Activated naive CD8-positive, alpha-beta T cell (primary cell): ENCODE measurements around the gene CDA.

Experiments
- H3K27ac Mint-ChIP-seq: one replicate; pipeline ENCODE4 v1.8.0; 2021; ENCODE audit warnings: mixed read lengths
- H3K27me3 Mint-ChIP-seq: one replicate; pipeline ENCODE4 v1.8.0; 2021; ENCODE audit warnings: mixed read lengths
- H3K36me3 Mint-ChIP-seq: one replicate; pipeline ENCODE4 v1.8.0; 2021; ENCODE audit warnings: mixed read lengths
- H3K4me1 Mint-ChIP-seq: one replicate; pipeline ENCODE4 v1.8.0; 2021; ENCODE audit warnings: low read depth, mixed read lengths
- H3K4me3 Mint-ChIP-seq: one replicate; pipeline ENCODE4 v1.8.0; 2021; ENCODE audit warnings: mild to moderate bottlenecking, mixed read lengths
- H3K9me3 Mint-ChIP-seq: one replicate; pipeline ENCODE4 v1.8.0; 2021; ENCODE audit warnings: low read depth, mixed read lengths

CDA gene

DNA sequence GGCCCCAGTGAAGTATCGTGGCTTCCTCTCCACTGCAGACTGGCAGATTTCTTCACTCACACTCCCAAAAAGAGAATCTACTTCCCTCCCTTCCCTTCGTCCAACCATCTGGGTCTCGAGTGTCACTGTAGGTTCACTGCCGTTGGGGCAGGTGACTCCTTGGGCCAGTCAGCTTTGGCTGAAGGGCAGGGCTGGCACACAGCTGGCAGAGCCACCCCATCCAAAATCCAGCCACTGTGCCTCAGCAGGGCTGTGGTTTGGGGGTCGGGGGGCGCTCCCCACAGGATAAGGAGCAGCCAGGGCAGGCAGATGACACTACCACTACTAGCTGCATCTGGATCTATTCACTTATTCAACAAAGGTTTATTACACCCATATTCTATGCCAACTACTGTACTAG is 54.2 kb downstream of the CDA start:
- no peaks in the 10 kb centered on the region for H3K27me3 Mint-ChIP-seq
- H3K36me3 Mint-ChIP-seq = peaks cover 3% of the 10 kb centered on the region
- H3K27ac Mint-ChIP-seq = peak overlapping the region; percentile 46
- no peaks in the 10 kb centered on the region for H3K4me1 Mint-ChIP-seq
- no peaks in the 10 kb centered on the region for H3K9me3 Mint-ChIP-seq
- no peak overlapping the region for H3K4me3 Mint-ChIP-seq

DNA sequence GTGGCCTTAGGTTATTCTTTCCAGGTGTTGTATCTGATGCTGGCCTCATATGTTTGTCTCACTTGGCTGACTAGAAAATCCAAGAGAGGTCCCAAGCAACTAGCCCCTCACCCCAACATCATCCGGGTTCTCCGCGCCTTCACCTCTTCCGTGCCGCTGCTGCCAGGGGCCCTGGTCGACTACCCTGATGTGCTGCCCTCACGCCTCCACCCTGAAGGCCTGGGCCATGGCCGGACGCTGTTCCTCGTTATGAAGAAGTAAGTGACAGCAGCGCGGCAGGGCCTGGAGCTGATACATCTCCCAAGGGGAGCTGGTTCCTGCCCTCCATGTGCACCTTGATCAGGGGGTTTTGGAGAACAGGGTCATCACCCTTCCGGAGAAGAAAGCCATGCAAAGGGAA is 55.5 kb downstream of the CDA start:
- no peaks in the 10 kb centered on the region for H3K27me3 Mint-ChIP-seq
- H3K9me3 Mint-ChIP-seq = no peaks in the 10 kb centered on the region
- no peaks in the 10 kb centered on the region for H3K4me1 Mint-ChIP-seq
- peaks cover 3% of the 10 kb centered on the region for H3K36me3 Mint-ChIP-seq
- H3K27ac Mint-ChIP-seq = no peak overlapping the region
- H3K4me3 Mint-ChIP-seq = no peak overlapping the region

DNA sequence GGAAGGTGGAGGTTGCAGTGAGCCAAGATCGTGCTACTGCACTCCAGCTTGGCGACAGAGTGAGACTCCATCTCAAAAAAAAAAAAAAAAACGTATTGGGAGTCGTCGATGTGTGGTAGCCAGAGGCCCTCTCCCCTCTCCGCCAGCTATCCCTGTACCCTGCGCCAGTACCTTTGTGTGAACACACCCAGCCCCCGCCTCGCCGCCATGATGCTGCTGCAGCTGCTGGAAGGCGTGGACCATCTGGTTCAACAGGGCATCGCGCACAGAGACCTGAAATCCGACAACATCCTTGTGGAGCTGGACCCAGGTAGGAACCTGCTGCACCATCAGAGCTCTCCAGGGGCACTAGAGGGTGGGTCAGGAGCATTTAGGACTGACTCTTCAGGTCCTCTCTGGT is 56.5 kb downstream of the CDA start:
- Mint-ChIP-seq H3K4me3 (no peak overlapping the region), H3K27ac (no peak overlapping the region), H3K36me3 (no peaks in the 10 kb centered on the region), H3K9me3 (no peaks in the 10 kb centered on the region), H3K27me3 (no peaks in the 10 kb centered on the region), H3K4me1 (no peaks in the 10 kb centered on the region)

DNA sequence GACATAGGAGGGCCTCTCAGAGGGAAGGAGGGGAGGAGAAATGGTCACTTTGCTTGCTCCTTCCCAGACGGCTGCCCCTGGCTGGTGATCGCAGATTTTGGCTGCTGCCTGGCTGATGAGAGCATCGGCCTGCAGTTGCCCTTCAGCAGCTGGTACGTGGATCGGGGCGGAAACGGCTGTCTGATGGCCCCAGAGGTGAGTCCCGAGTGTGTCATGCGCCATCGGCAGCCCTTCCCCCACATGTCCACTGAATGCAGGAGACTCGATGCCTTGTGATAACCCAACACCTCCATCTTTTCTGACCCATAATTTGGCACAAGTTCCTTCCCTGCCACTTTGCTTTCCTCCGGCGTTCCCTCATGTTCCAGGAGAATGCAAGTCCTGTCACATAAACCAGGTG is 59.5 kb downstream of the CDA start:
- no peaks in the 10 kb centered on the region for H3K4me1 Mint-ChIP-seq
- H3K36me3 Mint-ChIP-seq = peaks cover 3% of the 10 kb centered on the region
- no peak overlapping the region for H3K4me3 Mint-ChIP-seq
- H3K27ac Mint-ChIP-seq = no peak overlapping the region
- no peaks in the 10 kb centered on the region for H3K9me3 Mint-ChIP-seq
- H3K27me3 Mint-ChIP-seq = no peaks in the 10 kb centered on the region

DNA sequence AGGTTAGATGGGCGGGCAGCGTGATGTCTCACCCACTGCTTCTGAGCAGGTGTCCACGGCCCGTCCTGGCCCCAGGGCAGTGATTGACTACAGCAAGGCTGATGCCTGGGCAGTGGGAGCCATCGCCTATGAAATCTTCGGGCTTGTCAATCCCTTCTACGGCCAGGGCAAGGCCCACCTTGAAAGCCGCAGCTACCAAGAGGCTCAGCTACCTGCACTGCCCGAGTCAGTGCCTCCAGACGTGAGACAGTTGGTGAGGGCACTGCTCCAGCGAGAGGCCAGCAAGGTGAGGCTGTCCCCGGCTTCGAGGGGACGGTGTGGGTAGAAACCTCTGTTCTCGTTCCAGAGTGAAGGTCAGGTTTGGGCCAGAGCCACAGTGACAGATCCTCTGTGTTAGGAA is 60.0 kb downstream of the CDA start:
- no peak overlapping the region for H3K27ac Mint-ChIP-seq
- no peak overlapping the region for H3K4me3 Mint-ChIP-seq
- H3K9me3 Mint-ChIP-seq = no peaks in the 10 kb centered on the region
- peaks cover 3% of the 10 kb centered on the region for H3K36me3 Mint-ChIP-seq
- no peaks in the 10 kb centered on the region for H3K4me1 Mint-ChIP-seq
- H3K27me3 Mint-ChIP-seq = no peaks in the 10 kb centered on the region

DNA sequence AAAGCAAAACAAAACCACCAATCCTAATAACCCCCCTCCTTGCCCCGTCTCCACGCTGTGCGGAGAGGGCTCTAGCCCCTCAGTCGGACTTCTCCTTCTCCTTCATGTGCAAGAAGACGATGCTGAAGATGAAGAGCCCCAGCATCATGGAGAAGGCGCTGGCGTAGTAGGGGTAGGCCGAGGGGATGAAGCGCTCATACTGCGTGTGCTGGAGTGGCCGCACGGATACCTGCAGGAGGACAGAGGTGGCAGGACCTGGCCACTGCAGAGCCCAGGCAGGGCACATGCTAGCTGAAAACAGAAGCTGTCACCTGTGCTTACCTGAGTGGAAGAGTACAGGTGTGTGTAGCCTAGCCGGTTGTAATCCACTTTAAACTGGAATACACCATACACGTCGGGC is 63.4 kb downstream of the CDA start:
- no peak overlapping the region for H3K27ac Mint-ChIP-seq
- H3K27me3 Mint-ChIP-seq = no peaks in the 10 kb centered on the region
- H3K9me3 Mint-ChIP-seq = no peaks in the 10 kb centered on the region
- H3K4me3 Mint-ChIP-seq = no peak overlapping the region
- H3K4me1 Mint-ChIP-seq = peaks cover 9% of the 10 kb centered on the region
- peaks cover 5% of the 10 kb centered on the region for H3K36me3 Mint-ChIP-seq

DNA sequence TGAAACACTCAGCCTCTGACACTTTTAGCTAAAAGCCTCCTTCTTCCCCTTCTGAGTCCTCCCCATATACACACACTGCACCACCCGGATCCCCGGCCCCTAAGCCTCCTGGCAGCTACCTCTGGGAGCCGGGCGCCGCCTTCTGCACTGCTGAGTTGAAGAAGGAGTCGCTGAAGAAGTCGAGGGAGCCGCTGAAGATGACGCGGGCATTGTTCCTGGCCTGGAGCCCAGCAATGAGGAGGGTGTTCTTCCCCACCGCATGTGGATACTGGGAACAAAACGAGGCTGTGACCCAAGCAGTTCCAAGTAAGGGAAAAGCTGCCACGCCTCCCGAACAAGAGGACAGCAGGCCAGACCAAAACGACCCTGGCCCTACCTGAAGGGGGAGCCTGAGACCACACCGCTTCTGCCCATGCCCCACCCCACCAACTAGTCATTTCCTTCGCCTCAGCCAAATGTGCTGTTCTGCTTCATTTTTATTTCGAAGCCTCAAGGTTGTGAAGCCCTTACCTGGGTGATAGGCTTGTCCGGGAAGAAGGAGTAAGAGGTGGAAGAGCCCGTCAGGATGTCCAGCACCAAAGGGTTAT is 65.3 kb downstream of the CDA start:
- Mint-ChIP-seq H3K9me3 (no peaks in the 10 kb centered on the region), H3K36me3 (peaks cover 5% of the 10 kb centered on the region), H3K4me3 (no peak overlapping the region), H3K4me1 (peaks cover 26% of the 10 kb centered on the region), H3K27me3 (no peaks in the 10 kb centered on the region), H3K27ac (no peak overlapping the region)

DNA sequence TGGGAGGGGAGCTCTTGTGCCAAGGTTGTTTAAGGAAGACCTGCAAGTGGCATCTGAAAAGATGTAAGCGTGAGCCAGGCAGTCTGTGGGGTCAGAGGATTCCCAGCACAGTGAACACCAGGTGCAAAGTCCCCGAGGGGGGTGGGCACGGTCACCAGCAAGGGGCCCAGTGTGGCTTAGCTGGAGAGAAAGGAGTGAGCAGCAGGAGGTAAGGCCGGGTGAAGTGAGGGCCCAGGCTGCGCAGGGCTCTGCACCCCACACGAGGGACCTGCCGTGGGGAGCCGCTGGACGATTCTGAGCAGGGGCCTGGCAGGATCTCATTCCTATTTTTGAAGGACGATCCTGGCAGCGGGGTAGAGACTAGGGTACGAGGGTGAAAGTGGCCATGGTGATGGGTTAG is 68.1 kb downstream of the CDA start:
- peak overlapping the region; percentile 99 for H3K27ac Mint-ChIP-seq
- no peaks in the 10 kb centered on the region for H3K27me3 Mint-ChIP-seq
- H3K4me1 Mint-ChIP-seq = peaks cover 44% of the 10 kb centered on the region
- H3K4me3 Mint-ChIP-seq = no peak overlapping the region
- H3K36me3 Mint-ChIP-seq = peaks cover 5% of the 10 kb centered on the region
- no peaks in the 10 kb centered on the region for H3K9me3 Mint-ChIP-seq

DNA sequence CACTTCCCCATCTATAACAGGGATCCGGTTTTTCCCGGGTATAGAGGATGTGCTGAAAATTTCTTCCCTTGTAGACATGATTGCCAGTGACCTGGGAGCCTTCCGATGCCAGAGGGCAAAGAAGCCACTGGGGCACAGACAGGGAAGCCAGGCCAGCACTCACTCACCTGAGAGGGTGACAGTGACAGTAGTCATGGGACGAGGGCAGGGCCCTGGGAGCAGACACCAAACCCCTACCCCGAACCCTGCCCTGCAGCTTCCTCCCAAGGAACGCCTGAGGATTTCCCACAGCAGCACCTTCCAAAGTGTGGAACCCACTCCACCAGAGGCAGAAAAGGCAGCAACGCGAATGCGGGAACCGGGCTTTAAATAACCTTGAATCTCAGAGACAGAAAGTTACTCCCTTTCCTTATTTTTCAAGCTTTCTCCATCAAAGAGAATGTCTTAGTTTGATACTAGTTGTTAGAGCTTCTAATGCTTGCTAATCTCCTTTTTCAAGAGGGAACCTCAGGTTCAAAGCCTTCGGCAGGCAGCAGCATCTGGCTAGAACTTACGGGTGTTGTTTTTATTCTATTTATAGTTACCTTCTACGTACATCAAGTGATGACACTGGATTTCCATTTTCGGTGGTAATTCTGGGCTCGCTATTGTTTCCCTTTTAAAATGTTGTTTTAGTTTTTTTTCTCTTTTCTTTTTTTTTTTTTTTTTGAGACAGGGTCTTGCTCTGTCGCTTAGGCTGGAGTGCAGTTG is 69.4 kb downstream of the CDA start:
- H3K27me3 Mint-ChIP-seq = no peaks in the 10 kb centered on the region
- peaks cover 53% of the 10 kb centered on the region for H3K4me1 Mint-ChIP-seq
- peak overlapping the region; percentile 99 for H3K4me3 Mint-ChIP-seq

DNA sequence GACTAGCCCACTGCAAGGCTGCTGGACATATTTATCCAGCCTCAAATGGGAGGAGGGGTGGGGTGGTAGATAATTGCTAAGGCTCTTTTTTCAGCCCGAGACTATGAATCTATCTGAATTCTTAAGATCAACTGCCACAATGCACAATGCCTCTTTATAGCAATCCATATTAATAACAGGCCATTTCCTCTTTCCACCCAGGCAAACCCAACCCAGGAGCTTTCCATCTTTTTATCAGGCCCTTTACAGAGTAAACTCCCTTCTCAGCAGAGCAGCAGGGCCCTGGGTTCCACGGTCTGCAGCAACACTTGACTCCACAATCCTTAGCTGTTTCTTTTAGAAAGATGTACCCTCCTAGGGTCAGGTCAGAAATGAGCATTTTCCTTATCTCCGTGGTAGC is 71.5 kb downstream of the CDA start:
- Mint-ChIP-seq H3K36me3 (peaks cover 2% of the 10 kb centered on the region), H3K27me3 (no peaks in the 10 kb centered on the region), H3K4me1 (peaks cover 53% of the 10 kb centered on the region), H3K4me3 (peak overlapping the region; percentile 99), H3K27ac (peak overlapping the region; percentile 99), H3K9me3 (no peaks in the 10 kb centered on the region)

More for the DNA sequence above, 69.4 kb downstream of the CDA start:
- Mint-ChIP-seq H3K36me3 (peaks cover 2% of the 10 kb centered on the region), H3K27ac (peak overlapping the region; percentile 99), H3K9me3 (no peaks in the 10 kb centered on the region)

DNA sequence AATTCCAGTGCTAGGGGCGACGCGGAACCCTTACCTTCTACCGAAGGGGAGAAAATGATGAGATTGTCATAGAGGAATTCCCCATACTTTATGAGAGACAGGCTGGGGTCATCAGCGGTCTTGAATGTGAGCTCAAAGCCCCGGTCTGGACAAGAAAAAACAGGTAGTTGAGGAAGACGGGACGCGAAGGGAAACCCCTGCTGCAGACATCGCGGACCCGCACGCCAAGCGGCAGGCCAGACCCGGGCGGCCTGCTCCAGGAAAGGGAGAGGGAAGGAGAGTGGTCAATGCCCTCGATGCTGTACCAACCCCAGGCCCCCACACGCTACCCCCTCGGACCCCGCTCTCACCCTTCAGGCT is 71.9 kb downstream of the CDA start:
- H3K4me1 Mint-ChIP-seq = peaks cover 53% of the 10 kb centered on the region
- H3K36me3 Mint-ChIP-seq = peaks cover 2% of the 10 kb centered on the region
- no peaks in the 10 kb centered on the region for H3K9me3 Mint-ChIP-seq
- peak overlapping the region; percentile 99 for H3K27ac Mint-ChIP-seq
- H3K4me3 Mint-ChIP-seq = peak overlapping the region; percentile 99
- H3K27me3 Mint-ChIP-seq = no peaks in the 10 kb centered on the region

DNA sequence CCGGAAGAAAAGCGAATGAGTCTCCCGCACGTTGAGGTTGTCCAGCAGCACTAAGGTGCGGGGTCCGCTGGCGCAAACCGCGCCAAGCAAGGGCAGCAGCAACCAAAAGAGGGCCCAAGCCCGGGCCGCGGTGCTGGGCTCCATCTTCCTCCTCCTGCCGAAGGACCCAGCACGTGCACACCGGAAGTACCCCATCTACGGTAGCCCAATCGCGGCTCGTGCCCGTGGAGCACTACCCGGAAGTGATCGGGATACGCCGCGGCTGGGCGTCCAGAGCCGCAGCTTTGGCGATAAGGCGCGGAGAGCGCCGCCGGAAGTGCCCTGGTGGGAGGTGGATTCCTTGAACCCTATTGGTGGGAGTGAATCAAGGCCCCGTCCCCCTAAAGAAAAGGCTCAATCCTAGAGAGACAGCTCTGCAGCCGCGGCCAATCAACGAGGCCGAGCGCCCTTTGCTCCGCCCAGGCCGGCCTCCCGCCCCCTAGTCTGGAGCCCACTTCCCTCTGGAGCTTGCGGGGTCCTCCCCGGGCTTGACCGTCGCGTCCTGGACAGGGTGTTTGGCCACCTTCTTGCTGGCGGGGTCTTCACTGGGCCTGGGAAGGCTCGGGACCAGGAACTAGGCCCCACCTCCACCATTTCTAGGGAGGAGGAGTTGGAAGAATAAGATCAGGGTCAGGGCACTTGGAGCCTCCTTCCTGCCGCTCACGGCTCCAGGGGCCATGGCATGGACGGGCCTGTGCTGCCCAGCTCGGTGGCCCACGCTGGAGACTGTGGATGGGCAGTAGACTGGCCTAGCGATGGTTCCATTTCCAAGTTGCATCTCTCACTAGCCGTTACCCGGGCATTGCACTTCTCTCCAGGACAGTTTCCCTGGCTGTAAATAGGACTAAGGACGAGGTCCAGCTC is 72.6 kb downstream of the CDA start, which contains the start of gene DDOST:
Gene DDOST (minus strand): TSS at position 163 of the 903 bp plus-strand sequence. CDS start 19 bp downstream, at position 144.
- Mint-ChIP-seq H3K36me3 (peaks cover 2% of the 10 kb centered on the region), H3K27me3 (no peaks in the 10 kb centered on the region), H3K4me1 (peaks cover 52% of the 10 kb centered on the region), H3K27ac (peak within 1 kb of the TSS; percentile 99), H3K4me3 (peak within 1 kb of the TSS; percentile 99), H3K9me3 (no peaks in the 10 kb centered on the region)

DNA sequence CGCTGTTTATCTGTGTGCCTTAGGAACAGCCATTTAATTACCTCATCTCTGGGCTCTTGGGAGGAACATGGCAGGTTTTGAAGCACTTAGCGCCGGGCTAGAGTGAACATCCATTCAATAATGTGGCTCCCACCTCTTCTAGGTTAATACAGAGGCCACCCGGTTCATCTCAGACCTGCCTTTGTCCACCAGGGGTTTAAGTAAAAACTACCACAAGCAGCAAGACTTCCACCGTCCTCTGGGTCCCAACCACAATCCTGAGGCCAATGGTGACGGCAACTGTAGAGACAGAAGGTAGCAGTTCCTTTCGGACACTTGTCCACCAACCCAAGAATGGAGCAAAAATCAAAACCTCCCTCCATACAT is 73.2 kb downstream of the CDA start:
- H3K9me3 Mint-ChIP-seq = no peaks in the 10 kb centered on the region
- H3K4me1 Mint-ChIP-seq = peaks cover 50% of the 10 kb centered on the region
- H3K4me3 Mint-ChIP-seq = peak overlapping the region; percentile 99
- no peaks in the 10 kb centered on the region for H3K27me3 Mint-ChIP-seq
- H3K36me3 Mint-ChIP-seq = peaks cover 1% of the 10 kb centered on the region
- H3K27ac Mint-ChIP-seq = peak overlapping the region; percentile 99

DNA sequence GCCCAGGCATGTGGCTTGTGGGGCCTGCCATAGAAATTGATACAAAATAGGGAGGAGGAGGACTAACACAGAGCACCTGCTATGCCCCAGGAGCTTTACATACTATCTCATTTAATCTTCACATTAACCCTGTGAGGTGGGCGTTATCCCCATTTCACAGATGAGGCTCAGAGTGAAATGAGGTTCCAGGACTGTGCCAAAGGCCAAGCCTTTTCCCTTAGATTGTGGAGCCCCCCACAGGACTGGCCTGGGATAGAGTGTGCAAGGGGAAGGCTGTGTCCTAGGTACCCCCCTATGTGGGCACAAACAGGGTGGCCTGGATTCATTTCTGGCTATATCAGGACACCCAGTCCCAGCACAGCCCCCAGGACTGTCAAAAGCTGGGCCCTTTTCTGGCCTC is 74.5 kb downstream of the CDA start:
- Mint-ChIP-seq H3K27ac (peak overlapping the region; percentile 58), H3K27me3 (no peaks in the 10 kb centered on the region), H3K36me3 (no peaks in the 10 kb centered on the region), H3K4me3 (no peak overlapping the region), H3K9me3 (no peaks in the 10 kb centered on the region), H3K4me1 (peaks cover 38% of the 10 kb centered on the region)
